Activated T-helper 1 cell treated with anti-CD3 and anti-CD28 coated beads, Interleukin-12 subunit alpha, Interleukin-12 subunit beta, Interleukin-2, Interleukin-4 antibody, amounts not matched to agents 30 ng/mL and 10 ng/mL and 1 ng/mL, durations not matched to agents 14 hours and 24 hours and 36 hours (primary cell): ENCODE measurements around the gene CYS1. TPM values are rescaled to one million over a fixed set of nuclear protein-coding genes. Genes with fewer than 3 reads are reported as not detected.
"Not testable (repeated sequence)": the region's sequence is repeated elsewhere in the genome, so short reads cannot be mapped to it uniquely, and the experiment has no call there.

ENCODE experiments used
- DNase-seq: peaks from one replicate; pipeline ENCODE4 v3.0.0; 2021; ENCODE audit warnings: low spot score
- H3K27ac Mint-ChIP-seq: one replicate; pipeline ENCODE4 v1.8.0; 2021; ENCODE audit warnings: mild to moderate bottlenecking, mixed read lengths
- H3K27me3 Mint-ChIP-seq: one replicate; pipeline ENCODE4 v1.8.0; 2022; ENCODE audit warnings: mild to moderate bottlenecking, moderate library complexity, mixed read lengths; ENCODE audit not compliant: insufficient read depth
- H3K36me3 Mint-ChIP-seq: one replicate; pipeline ENCODE4 v1.8.0; 2021; ENCODE audit warnings: low read depth, mixed read lengths
- H3K4me1 Mint-ChIP-seq: one replicate; pipeline ENCODE4 v1.8.0; 2021; ENCODE audit warnings: low read depth, mixed read lengths
- H3K4me3 Mint-ChIP-seq: one replicate; pipeline ENCODE4 v1.8.0; 2021; ENCODE audit warnings: mild to moderate bottlenecking, moderate library complexity, mixed read lengths
- H3K9me3 Mint-ChIP-seq: one replicate; pipeline ENCODE4 v1.8.0; 2021; ENCODE audit warnings: mixed read lengths
- intact Hi-C: fragments of 100-400 bp; cut with micrococcal nuclease; formaldehyde crosslinking; loops from one replicate; pipeline ENCODE4 v1.15.1; 2024
- total RNA-seq: library from RNA; stranded (reverse); gene quantifications from 2 replicates; pipeline ENCODE4 v1.2.3, GENCODE V29; 2022

CYS1 gene
- total RNA-seq, 1 donor from 2014 or later = 0.70 TPM

DNA sequence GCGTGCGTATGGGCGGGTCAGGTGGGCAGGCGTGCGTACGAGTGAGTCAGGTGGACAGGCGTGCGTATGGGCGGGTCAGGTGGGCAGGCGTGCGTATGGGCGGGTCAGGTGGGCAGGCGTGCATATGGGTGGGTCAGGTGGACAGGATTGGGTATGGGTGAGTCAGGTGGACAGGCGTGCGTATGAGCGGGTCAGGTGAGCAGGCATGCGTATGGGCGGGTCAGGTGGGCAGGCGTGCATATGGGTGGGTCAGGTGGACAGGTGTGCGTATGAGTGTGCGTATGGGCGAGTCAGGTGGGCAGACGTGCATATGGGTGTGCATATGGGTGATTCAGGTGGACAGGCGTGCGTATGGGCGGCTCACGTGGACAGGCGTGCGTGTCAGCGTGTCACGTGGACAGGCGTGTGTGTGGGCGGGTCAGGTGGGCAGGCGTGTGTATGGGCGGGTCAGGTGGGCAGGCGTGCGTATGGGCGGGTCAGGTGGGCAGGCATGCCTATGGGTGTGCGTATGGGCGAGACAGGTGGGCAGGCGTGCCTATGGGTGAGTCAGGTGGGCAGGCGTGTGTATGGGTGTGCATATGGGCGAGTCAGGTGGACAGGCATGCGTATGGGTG lies 64.7 kb downstream of the CYS1 start:
- not testable (repeated sequence) for H3K27ac Mint-ChIP-seq

GRCh38 chr2:10014418-10015190 lies 65.6 kb downstream of the CYS1 start:
- intact Hi-C loops = no loop called here
- no peak overlapping the region for H3K27ac Mint-ChIP-seq
- no peaks in the 10 kb centered on the region for H3K36me3 Mint-ChIP-seq
- no peaks in the 10 kb centered on the region for H3K4me1 Mint-ChIP-seq
- peaks cover 2% of the 10 kb centered on the region for H3K27me3 Mint-ChIP-seq
- H3K9me3 Mint-ChIP-seq = no peaks in the 10 kb centered on the region
- no peak overlapping the region for H3K4me3 Mint-ChIP-seq
- no peak for DNase-seq

More for the DNA sequence above, 64.7 kb downstream of the CYS1 start:
- H3K36me3 Mint-ChIP-seq, H3K4me3 Mint-ChIP-seq, H3K9me3 Mint-ChIP-seq, DNase-seq, intact Hi-C loops, H3K4me1 Mint-ChIP-seq, H3K27me3 Mint-ChIP-seq: not testable (repeated sequence)

DNA sequence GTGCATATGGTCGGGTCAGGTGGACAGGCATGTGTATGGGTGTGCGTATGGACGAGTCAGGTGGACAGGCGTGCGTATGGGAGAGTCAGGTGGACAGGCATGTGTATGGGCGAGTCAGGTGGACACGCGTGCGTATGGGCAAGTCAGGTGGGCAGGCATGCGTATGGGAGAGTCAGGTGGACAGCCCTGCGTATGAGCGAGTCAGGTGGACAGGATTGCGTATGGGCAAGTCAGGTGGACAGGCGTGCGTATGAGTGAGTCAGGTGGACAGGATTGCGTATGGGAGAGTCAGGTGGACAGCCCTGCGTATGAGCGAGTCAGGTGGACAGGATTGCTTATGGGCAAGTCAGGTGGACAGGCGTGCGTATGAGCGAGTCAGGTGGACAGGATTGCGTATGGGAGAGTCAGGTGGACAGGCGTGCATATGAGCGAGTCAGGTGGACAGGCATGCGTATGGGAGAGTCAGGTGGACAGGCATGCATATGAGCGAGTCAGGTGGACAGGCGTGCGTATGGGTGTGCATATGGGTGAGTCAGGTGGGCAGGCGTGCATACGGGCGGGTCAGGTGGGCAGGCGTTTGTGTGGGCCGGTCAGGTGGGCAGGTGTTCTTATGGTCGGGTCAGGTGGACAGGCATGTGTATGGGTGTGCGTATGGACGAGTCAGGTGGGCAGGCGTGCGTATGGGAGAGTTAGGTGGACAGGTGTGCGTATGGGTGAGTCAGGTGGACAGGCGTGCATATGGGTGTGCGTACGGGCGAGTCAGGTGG lies 66.4 kb downstream of the CYS1 start:
- intact Hi-C loops = not testable (repeated sequence)

GRCh38 chr2:10012963-10013461 lies 67.2 kb downstream of the CYS1 start:
- H3K9me3 Mint-ChIP-seq = no peaks in the 10 kb centered on the region
- intact Hi-C loops = no loop called here
- no peaks in the 10 kb centered on the region for H3K36me3 Mint-ChIP-seq

More for the DNA sequence above, 66.4 kb downstream of the CYS1 start:
- not testable (repeated sequence) for H3K27me3 Mint-ChIP-seq, H3K27ac Mint-ChIP-seq, H3K4me1 Mint-ChIP-seq, DNase-seq, H3K9me3 Mint-ChIP-seq, H3K36me3 Mint-ChIP-seq, H3K4me3 Mint-ChIP-seq

GRCh38 chr2:10012366-10012962 lies 67.7 kb downstream of the CYS1 start:
- H3K36me3 Mint-ChIP-seq, H3K27ac Mint-ChIP-seq, H3K4me3 Mint-ChIP-seq, intact Hi-C loops, H3K27me3 Mint-ChIP-seq, H3K9me3 Mint-ChIP-seq, DNase-seq, H3K4me1 Mint-ChIP-seq: not testable (repeated sequence)

More at GRCh38 chr2:10012963-10013461, 67.2 kb downstream of the CYS1 start:
- H3K4me3 Mint-ChIP-seq = no peak overlapping the region
- no peak overlapping the region for H3K27ac Mint-ChIP-seq
- no peak for DNase-seq
- peaks cover 2% of the 10 kb centered on the region for H3K27me3 Mint-ChIP-seq
- no peaks in the 10 kb centered on the region for H3K4me1 Mint-ChIP-seq

DNA sequence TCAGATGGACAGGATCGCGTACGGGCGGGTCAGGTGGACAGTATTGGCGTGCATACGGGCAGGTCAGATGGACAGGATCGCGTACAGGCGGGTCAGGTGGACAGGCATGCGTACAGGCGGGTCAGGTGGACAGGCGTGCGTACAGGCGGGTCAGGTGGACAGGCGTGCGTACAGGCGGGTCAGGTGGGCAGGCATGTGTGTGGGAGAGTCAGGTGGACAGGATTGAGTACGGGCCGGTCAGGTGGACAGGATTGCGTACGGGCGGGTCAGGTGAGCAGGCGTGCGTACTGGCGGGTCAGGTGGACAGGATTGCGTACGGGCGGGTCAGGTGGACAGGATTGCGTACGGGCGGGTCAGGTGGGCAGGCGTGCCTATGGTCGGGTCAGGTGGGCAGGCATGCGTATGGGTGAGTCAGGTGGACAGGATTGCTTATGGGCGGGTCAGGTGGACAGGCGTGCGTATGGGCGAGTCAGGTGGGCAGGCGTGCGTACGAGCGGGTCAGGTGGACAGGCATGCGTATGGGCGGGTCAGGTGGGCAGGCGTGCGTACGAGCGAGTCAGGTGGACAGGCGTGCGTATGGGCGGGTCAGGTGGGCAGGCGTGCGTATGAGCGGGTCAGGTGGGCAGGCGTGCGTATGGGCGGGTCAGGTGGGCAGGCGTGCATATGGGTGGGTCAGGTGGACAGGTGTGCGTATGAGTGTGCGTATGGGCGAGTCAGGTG lies 68.4 kb downstream of the CYS1 start:
- H3K36me3 Mint-ChIP-seq, H3K27me3 Mint-ChIP-seq, H3K9me3 Mint-ChIP-seq, DNase-seq, intact Hi-C loops, H3K4me3 Mint-ChIP-seq, H3K27ac Mint-ChIP-seq, H3K4me1 Mint-ChIP-seq: not testable (repeated sequence)

- H3K9me3 Mint-ChIP-seq, intact Hi-C loops, H3K27ac Mint-ChIP-seq, H3K27me3 Mint-ChIP-seq, H3K4me3 Mint-ChIP-seq, H3K36me3 Mint-ChIP-seq, H3K4me1 Mint-ChIP-seq, DNase-seq: not testable (repeated sequence)
Measured at GRCh38 chr2:10010861-10011605, 69.2 kb downstream of the CYS1 start.

- Mint-ChIP-seq H3K9me3 (no peaks in the 10 kb centered on the region), H3K27me3 (peaks cover 2% of the 10 kb centered on the region), H3K27ac (no peak overlapping the region), H3K36me3 (no peaks in the 10 kb centered on the region), H3K4me3 (no peak overlapping the region), H3K4me1 (no peaks in the 10 kb centered on the region)
- intact Hi-C loops = no loop called here
- DNase-seq = no peak
Measured at GRCh38 chr2:10009811-10010781, 70.1 kb downstream of the CYS1 start.

- no peaks in the 10 kb centered on the region for H3K4me1 Mint-ChIP-seq
- no peaks in the 10 kb centered on the region for H3K9me3 Mint-ChIP-seq
- H3K36me3 Mint-ChIP-seq = no peaks in the 10 kb centered on the region
- intact Hi-C loops = no loop called here
- no peak overlapping the region for H3K27ac Mint-ChIP-seq
- no peak overlapping the region for H3K4me3 Mint-ChIP-seq
- no peak for DNase-seq
- H3K27me3 Mint-ChIP-seq = peaks cover 2% of the 10 kb centered on the region
Measured at GRCh38 chr2:10009271-10009810, 70.9 kb downstream of the CYS1 start.

DNA sequence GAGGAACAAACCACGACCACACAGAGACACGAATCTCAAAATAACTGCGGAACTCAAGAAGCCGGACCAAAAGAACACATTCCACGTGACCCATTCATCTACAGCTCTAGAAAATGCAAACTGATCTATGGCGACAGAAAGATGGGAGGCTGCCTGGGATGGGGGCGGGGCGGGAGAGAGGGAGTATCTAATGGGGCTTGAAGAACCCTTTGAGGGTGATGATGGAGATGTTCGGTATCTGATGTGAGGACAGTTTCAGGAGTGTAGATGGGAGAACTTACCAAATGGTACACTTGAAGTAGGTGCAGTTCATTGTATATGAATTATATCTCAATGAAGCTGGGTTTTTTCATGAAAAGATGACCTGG lies 71.4 kb downstream of the CYS1 start:
- H3K4me1 Mint-ChIP-seq = no peaks in the 10 kb centered on the region
- no peaks in the 10 kb centered on the region for H3K36me3 Mint-ChIP-seq
- no peak overlapping the region for H3K27ac Mint-ChIP-seq
- H3K9me3 Mint-ChIP-seq = no peaks in the 10 kb centered on the region
- H3K27me3 Mint-ChIP-seq = peaks cover 2% of the 10 kb centered on the region
- intact Hi-C loops = no loop called here
- no peak overlapping the region for H3K4me3 Mint-ChIP-seq
- DNase-seq = no peak
